GM19328 (cell line): ENCODE measurements around the gene XYLT2.
A peak's percentile ranks its signal among the peaks of the same experiment; 100 is the strongest.

Experiments used
- ATAC-seq: cut with Tn5 transposase; IDR thresholded peaks from one replicate; pipeline ENCODE4 v1.9.1; 2021; ENCODE audit warnings: mild to moderate bottlenecking, moderate library complexity; ENCODE audit not compliant: unreplicated experiment

XYLT2 gene

GRCh38 chr17:50363217-50364060 is 17.5 kb downstream of the XYLT2 start:
- ATAC-seq, result no peak

GRCh38 chr17:50364061-50364458 is 18.1 kb downstream of the XYLT2 start:
- ATAC-seq, result no peak

GRCh38 chr17:50364715-50365114 is 18.8 kb downstream of the XYLT2 start:
- ATAC-seq, result no peak

GRCh38 chr17:50365165-50365564 is 19.2 kb downstream of the XYLT2 start:
- no peak for ATAC-seq

DNA sequence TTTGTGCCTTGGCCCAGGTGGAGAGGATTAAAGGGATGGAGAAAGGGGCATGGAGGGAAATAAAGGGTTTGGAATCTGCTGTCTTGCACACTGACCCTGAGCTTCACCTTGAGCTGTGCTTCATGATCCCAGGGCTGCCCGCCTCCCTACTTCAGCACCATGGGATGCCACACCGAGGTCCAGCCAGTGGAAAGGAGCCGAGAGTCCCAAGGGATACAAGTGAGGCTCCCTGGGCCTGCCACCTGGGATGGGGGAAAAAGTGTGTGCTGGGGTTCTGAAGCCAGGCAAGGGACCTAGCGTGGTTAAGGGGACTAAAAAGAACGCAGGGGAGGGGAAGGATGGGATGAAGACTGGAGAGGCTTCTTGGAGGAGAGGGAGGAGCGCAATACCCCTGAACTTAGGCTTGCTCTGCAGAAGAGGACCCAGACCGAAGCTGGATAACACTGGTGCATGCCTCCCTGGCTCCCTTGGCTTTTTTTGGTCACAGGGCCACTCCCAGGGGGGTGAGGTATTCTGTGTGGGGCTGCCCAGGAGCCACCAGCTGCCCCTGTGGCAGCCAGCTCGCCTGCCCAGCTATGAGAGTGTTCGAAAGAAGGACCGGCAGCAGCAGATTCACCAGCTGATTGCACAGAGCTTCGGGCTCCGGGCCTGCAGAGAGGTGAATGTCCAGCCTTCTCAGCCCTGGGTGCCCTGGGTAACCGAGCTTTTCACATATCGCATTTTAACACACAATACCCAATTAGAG is 19.9 kb downstream of the XYLT2 start:
- ATAC-seq, result no peak

DNA sequence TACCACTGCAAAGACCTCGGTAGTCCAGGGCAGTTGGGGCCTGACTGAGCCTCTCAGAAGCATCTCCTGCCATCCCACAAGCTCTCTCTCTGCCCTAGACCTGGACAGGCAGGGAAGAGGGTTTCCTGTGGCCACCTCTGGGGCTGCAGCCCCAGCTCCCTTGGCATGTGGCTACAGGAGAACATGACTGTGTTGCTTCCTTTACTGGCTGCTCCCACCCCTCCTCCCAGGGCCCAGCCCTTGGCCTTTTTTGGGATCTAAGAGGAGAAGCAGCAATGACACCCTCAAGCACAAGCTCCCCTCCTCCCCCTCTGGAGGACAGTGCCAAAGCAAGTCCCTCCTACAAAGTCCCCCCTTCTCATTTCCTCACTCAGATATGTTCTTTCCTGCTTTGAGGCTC is 21.5 kb downstream of the XYLT2 start:
- no peak for ATAC-seq

GRCh38 chr17:50370052-50370451 is 24.1 kb downstream of the XYLT2 start:
- no peak for ATAC-seq

GRCh38 chr17:50371526-50371925 is 25.6 kb downstream of the XYLT2 start:
- no peak for ATAC-seq

GRCh38 chr17:50372222-50372757 is 26.4 kb downstream of the XYLT2 start:
- no peak for ATAC-seq

DNA sequence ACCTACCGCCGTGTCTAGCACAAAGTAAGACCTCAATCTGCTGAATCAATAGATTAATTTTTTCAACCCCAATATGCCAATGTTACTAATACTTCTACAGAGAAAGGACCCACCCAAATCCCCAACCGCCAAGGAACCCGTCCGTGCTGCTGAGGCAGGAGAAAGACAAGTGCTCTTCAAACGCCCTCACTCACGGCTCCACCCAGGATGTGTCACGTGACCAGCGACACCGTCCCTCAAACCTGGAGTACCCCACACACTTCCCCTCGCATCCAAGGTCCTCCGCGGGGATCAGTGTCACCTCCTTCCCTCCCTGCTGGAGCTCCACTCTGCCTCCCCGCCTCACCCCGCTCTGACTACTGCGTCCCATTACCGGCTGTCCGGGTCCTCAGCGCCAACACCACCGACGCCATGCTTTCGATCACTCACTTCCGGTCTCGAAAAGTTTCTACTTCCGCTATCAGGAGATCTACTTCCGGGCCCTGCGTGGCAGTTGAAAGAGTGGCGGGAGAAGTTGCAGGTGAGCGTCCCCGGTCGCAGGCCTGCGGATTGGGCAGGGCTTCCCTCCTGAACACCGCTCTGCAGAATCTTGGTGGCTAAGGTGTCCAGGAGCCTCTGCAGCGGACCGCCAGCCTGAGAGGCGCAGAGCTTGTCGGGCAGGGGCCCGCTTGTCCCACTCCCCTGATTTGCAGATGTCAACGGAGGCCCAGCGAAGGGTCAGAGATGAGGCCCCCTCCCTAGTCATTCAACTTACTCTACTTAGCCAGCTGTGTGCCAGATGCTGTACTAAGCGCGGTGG is 27.0 kb downstream of the XYLT2 start, which contains the start of the genes EME1 and MRPL27:
TSS of gene EME1 (plus strand) at position 472 of the 799 bp plus-strand sequence. CDS start 1,980 bp downstream, outside the sequence.
TSS of gene MRPL27 (minus strand) at position 427 of the 799 bp plus-strand sequence. CDS start at position 413, 14 bp downstream.
- peak; percentile 84 for ATAC-seq

GRCh38 chr17:50373705-50374104 is 27.8 kb downstream of the XYLT2 start:
- no peak for ATAC-seq

- ATAC-seq, result no peak
These were observed 30.1 kb downstream of the XYLT2 start for GRCh38 chr17:50375858-50376538.

DNA sequence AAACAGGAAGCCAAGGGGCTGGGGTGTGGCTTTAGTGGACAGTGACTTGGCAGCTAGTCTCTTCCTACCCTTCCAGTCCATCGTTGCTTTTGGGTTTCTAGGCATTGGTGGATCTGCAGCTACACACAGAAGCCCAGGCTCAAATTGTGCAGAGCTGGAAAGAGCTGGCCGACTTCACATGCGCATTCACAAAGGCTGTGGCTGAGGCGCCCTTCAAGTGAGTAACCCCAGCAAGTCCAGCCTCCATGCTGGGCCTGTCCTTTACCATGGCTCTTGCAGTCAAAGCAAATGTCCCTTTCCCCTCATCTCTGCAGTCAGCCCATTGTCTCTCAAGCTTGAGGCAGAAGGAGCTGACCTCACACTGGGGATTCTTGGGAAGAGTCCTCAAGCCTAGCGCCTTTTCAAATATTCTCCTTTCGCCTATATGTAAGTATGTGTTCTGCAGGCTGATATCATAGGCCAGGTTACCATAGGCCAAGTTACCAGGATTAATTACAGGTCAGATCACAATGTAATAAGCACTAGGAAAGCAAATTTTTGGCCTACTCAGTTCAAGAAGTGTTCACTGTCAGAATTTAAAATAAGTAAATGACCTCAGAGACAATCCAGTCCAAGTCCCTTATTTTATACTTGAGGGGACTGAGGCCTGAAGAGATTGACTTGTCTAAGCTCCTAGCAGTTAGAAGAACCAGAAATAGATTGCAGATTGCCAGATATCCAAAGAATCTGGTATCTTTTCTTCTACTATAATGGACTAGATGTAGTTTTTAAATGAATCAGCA is 33.6 kb downstream of the XYLT2 start:
- ATAC-seq, result no peak

DNA sequence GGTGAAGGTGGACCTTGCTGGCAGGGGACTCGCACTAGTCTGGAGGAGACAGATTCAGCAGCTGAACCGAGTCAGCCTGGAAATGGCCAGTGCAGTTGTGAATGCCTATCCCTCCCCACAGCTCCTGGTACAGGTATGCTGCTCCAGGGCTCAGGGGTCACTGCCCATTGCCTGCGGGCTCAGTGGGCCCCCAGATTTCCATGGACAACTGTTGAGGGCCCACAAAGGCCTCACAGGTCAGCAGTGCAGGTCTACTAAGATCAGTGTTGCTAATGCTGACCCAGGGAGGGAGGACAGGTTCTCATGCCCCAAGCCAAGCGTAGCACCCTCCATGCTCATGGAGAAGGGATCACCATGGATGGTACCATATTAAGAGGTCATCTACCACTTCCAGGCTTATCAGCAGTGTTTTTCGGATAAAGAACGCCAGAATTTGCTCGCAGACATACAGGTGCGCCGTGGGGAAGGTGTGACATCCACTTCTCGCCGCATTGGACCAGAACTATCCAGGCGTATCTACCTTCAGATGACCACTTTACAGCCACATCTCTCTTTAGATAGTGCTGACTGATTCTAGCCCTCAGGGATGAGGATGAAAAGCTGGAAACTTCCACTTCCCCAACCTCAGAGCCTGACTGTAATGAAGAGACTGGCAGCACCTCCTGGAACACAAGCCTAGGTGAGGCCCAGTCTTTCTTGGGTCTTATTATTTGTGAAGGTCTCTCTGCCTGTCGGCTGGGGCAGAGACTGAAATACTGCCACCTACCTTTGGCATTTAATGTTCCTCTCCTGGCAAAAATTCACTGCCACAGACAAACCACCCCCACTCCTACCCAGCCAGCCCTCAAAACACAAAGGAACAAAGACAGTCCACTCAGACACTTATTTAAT is 34.7 kb downstream of the XYLT2 start:
- no peak for ATAC-seq

DNA sequence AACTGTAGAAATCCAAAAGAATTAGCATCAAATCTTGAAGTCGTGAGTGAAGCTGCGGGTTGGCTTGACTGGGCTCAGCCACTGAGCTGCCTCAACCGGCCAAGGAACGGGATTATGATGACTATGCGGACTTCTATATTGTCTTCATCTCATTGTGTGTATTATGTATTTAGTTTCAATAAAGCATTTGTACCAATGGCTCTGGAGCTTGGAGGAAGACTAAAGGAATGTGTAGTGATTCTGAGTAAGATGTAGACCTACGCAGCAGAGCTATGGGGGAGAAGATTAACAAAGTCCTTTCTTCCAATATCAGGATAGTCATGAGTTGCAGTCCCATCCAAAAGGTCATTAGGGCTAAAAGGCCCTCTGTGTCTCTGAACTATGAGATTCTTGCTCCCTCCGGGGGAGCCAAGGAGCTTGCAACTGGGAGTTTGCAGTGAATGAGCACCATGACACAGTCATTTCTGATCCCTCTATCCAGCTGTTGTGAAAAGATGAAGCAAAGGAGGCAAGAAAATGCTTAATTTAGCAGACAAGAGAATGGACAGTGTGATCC is 35.4 kb downstream of the XYLT2 start:
- no peak for ATAC-seq

DNA sequence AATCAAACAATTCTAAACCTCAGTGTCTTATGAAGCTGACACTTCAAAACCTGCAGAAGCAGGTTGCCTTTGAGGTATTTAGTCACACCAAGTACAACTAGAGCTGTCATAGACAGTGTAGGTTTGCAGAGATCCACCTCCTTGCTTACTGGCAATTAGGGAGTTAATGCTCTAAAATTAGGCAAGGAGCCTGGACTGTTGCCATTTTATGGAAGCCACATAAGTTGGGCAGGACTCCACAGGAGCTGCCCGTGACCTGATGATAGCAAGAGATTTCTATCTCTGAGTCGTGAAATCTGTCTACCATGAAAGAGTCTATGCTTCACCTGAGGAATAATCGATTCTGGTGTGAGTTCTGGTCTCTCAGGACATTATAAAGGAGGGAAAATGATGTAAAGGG is 36.0 kb downstream of the XYLT2 start:
- ATAC-seq, result no peak

GRCh38 chr17:50382931-50383330 is 37.0 kb downstream of the XYLT2 start:
- ATAC-seq, result no peak

GRCh38 chr17:50386510-50386909 is 40.6 kb downstream of the XYLT2 start:
- no peak for ATAC-seq
